MM.1S (cell line): Measurements from ENCODE around the gene STRN3.

Source experiments
- EZH2 ChIP-seq: fragments of 300-600 bp; sonication (generic); optimal IDR thresholded peaks from 2 replicates; pipeline ENCODE3; 2017; ENCODE audit warnings: low read depth, mild to moderate bottlenecking, antibody characterized with exemption, low read length, mixed read lengths
- EZH2phosphoT487 ChIP-seq: fragments of 300-600 bp; sonication (generic); IDR thresholded peaks from 2 replicates; pipeline ENCODE4 v1.6.1; 2018; ENCODE audit warnings: antibody characterized with exemption, low read length
- TF ChIP-seq, protein P1 (sequence below): fragments of 300-600 bp; sonication (generic); IDR thresholded peaks from 2 replicates; pipeline ENCODE4 v1.5.1; 2016; ENCODE audit warnings: antibody characterized with exemption, low read length, mixed read lengths

DNA sequence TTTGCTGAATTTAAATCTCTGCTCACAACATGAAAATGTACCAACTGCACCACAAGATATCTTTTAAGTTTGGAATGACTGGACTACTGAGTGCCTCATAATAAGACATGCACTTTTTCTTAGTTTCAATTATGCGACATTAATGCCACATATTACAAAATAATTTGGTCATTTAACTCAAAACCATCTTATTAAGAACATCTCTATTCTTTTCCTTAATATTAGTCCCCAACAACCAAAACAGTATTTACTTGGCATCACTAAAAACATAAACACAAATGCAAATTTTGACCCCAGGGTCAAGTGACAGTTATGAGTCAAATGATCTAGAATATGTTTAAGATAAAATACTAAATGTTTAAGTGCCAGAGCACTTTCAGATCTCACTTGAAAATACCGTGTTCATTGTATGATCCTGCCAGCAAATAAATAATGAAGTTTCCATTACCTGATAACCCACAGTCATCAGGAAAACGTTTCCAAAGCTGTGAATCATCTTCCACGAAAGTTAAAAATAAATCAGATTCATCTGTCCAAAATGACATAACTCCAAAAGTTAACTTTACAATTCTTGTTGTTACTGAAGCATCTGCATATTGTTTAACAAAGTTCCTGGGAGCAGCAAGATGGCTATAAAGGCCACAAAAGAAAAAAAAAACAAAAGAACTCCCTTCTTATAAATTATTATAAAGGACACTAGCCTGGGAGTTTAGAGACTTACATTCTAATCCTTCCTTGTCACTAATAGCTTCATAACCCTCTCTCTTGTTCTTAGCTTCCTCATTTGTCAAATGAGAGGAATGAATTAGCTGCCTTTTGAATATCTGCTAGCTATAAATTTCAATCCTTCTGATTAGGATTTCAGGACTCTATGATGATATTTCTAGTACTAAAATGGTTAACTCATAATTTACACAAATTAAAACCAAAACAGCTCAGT is 31.2 kb downstream of the STRN3 start:
- TF ChIP-seq, protein P1, sequence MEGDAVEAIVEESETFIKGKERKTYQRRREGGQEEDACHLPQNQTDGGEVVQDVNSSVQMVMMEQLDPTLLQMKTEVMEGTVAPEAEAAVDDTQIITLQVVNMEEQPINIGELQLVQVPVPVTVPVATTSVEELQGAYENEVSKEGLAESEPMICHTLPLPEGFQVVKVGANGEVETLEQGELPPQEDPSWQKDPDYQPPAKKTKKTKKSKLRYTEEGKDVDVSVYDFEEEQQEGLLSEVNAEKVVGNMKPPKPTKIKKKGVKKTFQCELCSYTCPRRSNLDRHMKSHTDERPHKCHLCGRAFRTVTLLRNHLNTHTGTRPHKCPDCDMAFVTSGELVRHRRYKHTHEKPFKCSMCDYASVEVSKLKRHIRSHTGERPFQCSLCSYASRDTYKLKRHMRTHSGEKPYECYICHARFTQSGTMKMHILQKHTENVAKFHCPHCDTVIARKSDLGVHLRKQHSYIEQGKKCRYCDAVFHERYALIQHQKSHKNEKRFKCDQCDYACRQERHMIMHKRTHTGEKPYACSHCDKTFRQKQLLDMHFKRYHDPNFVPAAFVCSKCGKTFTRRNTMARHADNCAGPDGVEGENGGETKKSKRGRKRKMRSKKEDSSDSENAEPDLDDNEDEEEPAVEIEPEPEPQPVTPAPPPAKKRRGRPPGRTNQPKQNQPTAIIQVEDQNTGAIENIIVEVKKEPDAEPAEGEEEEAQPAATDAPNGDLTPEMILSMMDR = no peak
- TF ChIP-seq EZH2 (no peak), EZH2phosphoT487 (no peak)
